ENCODE measurements around the gene SFXN1.
A peak's percentile ranks its signal among the peaks of the same experiment; 100 is the strongest.

SFXN1 gene, protein sequence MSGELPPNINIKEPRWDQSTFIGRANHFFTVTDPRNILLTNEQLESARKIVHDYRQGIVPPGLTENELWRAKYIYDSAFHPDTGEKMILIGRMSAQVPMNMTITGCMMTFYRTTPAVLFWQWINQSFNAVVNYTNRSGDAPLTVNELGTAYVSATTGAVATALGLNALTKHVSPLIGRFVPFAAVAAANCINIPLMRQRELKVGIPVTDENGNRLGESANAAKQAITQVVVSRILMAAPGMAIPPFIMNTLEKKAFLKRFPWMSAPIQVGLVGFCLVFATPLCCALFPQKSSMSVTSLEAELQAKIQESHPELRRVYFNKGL

DNA sequence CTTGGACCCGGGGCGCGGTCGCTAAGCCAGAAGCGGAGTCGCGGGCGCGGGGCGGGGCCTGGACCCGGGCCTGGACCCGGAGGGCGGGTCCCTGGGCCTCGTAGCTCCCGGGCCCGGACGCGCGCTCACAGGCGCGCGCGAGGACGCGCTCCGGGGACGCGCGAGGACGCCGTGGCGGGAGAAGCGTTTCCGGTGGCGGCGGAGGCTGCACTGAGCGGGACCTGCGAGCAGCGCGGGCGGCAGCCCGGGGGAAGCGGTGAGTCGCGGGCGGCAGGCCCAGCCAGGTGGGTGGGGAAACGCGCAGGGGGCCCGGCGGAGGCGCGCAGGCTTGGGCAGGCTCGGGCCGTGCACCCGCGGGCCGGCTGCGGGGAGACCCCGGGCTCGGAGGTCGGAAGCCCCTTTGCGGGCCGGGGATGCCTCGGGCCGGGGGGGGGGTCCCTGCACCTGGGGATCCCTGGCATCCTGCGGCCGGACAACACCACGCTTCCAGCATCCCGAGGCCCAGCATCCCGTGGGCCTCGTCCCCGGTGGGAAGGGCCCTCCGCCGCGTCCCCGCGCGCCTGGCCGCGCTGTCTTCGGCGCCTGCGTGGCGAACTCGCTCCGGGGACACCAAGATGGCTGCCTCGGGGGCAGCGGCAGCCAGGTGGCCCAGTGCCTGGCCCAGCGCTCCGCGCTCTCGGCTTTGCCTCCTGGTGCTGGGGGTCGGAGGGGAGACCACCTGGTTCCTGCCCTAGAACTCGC, at the start of gene SFXN1:
Gene SFXN1 (plus strand): TSS at position 177 of the 741 bp plus-strand sequence. CDS start 13,544 bp downstream, outside the sequence.
- DNase-seq (ENCODE audit: low read depth): peak; percentile 65
- TF ChIP-seq, protein P1, sequence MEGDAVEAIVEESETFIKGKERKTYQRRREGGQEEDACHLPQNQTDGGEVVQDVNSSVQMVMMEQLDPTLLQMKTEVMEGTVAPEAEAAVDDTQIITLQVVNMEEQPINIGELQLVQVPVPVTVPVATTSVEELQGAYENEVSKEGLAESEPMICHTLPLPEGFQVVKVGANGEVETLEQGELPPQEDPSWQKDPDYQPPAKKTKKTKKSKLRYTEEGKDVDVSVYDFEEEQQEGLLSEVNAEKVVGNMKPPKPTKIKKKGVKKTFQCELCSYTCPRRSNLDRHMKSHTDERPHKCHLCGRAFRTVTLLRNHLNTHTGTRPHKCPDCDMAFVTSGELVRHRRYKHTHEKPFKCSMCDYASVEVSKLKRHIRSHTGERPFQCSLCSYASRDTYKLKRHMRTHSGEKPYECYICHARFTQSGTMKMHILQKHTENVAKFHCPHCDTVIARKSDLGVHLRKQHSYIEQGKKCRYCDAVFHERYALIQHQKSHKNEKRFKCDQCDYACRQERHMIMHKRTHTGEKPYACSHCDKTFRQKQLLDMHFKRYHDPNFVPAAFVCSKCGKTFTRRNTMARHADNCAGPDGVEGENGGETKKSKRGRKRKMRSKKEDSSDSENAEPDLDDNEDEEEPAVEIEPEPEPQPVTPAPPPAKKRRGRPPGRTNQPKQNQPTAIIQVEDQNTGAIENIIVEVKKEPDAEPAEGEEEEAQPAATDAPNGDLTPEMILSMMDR (conservative IDR thresholded peaks at IDR 0.05; ENCODE audit: low read length): no peak
- H3K4me3 ChIP-seq (ENCODE audit: low read length): peak within 1 kb of the TSS; percentile 93

DNA sequence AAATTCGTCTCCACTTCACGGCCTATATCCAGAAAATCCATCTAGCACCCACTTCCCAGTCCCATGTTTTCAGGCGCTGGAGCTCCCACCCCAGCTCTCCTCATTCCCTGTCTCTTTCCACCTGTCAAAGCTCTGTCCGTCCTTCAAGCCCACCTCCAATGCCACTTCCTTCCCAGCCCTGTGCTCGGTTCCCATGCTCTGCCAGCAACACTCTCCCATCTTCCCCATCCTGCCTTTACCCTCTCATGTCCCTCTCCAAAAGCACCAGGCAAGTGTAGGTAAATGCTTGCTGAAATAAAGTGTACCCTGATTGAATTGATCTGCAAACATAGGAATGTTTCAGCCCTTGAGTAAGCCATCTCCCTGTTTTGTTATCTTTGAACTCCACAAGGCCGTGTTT, 43.6 kb upstream of the SFXN1 start:
- DNase-seq (ENCODE audit: low read depth): no peak
- TF ChIP-seq, protein P1 (conservative IDR thresholded peaks at IDR 0.05; ENCODE audit: low read length): no peak
- no peak overlapping the region for H3K4me3 ChIP-seq (ENCODE audit: low read length)

DNA sequence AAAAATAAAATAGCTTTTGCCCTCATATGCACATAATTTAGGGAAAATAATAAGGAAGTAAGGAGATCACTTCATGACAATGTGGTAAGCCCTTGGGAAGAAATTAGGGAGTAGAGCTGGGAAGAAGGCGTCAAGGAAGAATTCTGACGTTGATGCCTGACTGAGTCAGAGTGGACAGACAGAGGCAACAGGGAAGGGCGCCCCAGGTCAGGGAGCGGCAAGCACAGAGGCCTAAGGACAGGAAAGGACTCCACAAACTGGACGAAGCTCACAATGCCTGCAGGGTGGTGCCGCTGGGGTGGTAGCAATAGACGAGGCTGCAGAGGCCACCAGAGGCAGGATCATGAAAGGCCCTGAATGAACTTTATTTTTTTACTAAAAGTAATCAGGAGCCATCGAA, 42.0 kb upstream of the SFXN1 start:
- DNase-seq (ENCODE audit: low read depth): no peak
- TF ChIP-seq, protein P1 (conservative IDR thresholded peaks at IDR 0.05; ENCODE audit: low read length): no peak
- H3K4me3 ChIP-seq (ENCODE audit: low read length): no peak overlapping the region

DNA sequence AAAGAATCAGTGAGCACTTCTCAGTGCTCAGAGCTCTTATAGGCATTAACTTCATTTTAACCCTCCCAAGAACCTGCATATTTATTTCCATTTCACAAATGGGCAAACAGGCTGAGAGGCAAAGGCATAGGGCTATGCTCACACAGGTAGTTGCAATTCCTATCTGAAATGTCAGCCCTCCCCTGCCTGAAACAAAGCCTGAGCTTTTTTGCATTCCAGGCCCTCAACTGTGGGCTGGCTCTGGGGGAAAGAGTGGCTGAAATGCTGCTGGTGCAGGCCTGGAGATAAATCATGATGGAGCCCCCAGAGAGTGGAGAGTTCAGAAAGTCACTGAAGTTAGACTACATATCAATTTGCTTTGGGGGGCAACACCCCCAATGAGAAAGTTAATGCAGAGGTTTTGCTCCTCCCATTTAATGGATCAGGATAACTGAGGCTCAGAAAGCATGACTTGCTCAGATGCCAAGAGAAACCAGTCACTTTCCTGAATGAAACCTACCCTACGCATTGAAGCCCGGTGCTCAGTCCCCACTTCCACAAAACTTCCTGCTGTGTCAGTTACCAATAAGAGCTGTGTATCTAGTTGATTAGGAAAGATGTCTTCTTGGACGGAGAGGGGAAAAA, 40.0 kb upstream of the SFXN1 start:
- no peak overlapping the region for H3K4me3 ChIP-seq (ENCODE audit: low read length)
- DNase-seq (ENCODE audit: low read depth): no peak
- TF ChIP-seq, protein P1 (conservative IDR thresholded peaks at IDR 0.05; ENCODE audit: low read length): no peak

DNA sequence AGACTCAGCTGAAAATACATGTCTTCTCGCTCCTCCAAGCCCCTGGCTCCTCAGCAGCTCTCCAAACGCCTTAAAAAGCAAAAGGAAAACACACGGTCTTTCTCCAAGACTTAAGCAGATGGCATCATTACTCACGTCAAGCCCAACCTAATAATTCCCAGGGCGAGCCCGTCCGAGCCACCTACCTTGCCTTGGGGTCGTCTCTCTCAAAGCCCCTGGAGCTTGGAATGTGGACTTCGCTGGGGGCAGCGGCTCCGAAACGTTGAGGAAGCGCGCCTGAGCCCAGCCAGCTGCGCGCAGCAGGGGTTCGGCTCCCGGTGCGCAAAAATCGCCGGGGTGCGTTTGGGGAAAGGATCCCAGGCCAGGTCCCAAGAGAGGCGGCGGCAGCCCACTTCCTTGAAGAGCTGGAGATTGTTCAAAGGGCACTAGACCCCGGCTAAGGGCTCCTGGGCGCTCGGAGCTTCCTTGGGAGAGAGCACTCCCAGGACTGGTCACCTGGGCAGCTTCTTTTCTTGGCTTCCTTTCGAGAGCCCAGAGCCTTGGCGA, 34.8 kb upstream of the SFXN1 start:
- DNase-seq (ENCODE audit: low read depth): no peak
- TF ChIP-seq, protein P1 (conservative IDR thresholded peaks at IDR 0.05; ENCODE audit: low read length): no peak
- no peak overlapping the region for H3K4me3 ChIP-seq (ENCODE audit: low read length)

DNA sequence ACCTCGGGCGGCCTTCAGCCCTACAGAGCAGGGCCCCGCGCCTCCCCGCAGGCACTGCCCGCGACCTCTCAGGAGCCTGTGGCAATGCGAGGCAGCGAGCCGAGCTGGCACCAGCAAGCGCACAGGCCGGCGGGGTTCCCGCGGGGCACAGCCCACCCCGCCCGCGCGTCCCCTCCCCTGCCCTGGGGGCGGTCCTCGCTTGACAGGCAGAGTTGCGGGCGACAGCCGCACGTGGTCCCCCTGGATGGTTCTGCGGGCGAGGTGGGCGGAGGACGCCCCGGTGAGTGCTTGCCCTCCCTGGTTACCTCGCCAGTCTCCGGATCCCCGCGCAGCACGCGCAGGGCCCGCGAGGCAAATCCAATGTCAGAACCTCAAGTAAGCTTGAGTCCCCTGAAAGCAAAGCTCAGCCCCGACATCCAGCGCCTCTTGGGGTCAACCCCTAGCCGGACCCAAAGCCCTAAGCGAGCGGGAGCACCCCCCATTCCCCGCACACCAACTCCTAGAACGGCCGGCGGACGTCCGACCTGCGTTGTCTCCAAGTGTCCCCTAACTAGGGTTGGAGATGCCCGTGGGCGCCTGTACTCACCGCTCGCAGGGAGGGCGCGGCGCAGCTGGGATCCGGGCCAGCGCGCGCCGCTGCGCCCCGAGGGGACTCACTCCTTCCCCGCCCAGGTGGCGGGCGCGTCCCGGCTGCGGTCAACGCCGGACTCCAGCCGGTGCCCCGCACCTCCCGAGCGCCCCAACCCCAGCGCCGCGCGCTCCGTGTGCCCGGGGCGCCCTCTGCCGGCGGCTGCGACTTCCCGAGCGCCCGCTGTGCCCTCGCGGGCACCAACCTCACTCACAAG, 34.1 kb upstream of the SFXN1 start, which contains the start of gene DRD1:
Gene DRD1 (minus strand): TSS at position 123 of the 845 bp plus-strand sequence. CDS start 1,083 bp downstream, outside the sequence.
- TF ChIP-seq, protein P1 (conservative IDR thresholded peaks at IDR 0.05; ENCODE audit: low read length): peak; percentile 26
- DNase-seq (ENCODE audit: low read depth): peak; percentile 6
- no peak within 1 kb of the TSS for H3K4me3 ChIP-seq (ENCODE audit: low read length)

All from AG10803 (cell line).